Adrenal gland (tissue), 5 donors: ENCODE results near the gene ERCC2.

Experiments used
- POLR2A ChIP-seq, 2 donors: fragments of 450-650 bp; IDR thresholded peaks; one replicate each; pipeline ENCODE4 v1.6.1; 2017; ENCODE audit warnings: antibody characterized with exemption in 2 of 2, mild to moderate bottlenecking in 2 of 2, moderate library complexity in 1 of 2
- TF ChIP-seq, protein P1 (sequence below), 6 experiments: fragments of 450-650 bp in 4 of 6; fragments of 200-600 bp in 2 of 6; sonication (generic) in 1 of 6; IDR thresholded peaks; 1 replicate in 5 of 6; 2 replicates in 1 of 6; pipeline versions ENCODE4 v1.5.1 to v1.8.0; 2016 to 2021; ENCODE audit warnings: antibody characterized with exemption in 6 of 6, mild to moderate bottlenecking in 2 of 6, moderate library complexity in 1 of 6
- donor health status: DM: no; HTN: no; CAD: no.

DNA sequence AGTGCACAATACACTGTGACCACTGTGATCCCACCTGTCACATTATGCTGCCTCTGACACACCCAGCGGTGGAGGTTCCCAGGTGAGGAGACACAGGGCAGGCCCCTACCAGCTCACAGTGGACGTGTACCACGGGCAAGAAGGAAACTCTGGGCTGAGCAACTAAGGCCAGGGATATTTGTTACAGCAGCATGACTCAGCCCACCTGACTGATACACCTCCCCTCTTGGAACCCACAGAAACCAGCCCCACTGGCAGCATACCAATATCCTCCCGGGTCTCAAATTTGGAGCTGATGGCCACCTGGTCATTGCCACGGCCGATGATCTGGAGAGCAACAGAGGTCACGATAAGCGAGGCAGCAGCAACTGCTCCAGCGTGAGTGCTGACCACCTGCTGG lies 15.0 kb downstream of the ERCC2 start:
- TF ChIP-seq, protein P1, sequence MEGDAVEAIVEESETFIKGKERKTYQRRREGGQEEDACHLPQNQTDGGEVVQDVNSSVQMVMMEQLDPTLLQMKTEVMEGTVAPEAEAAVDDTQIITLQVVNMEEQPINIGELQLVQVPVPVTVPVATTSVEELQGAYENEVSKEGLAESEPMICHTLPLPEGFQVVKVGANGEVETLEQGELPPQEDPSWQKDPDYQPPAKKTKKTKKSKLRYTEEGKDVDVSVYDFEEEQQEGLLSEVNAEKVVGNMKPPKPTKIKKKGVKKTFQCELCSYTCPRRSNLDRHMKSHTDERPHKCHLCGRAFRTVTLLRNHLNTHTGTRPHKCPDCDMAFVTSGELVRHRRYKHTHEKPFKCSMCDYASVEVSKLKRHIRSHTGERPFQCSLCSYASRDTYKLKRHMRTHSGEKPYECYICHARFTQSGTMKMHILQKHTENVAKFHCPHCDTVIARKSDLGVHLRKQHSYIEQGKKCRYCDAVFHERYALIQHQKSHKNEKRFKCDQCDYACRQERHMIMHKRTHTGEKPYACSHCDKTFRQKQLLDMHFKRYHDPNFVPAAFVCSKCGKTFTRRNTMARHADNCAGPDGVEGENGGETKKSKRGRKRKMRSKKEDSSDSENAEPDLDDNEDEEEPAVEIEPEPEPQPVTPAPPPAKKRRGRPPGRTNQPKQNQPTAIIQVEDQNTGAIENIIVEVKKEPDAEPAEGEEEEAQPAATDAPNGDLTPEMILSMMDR (IDR thresholded peaks at IDR 0.05): no peak
- TF ChIP-seq POLR2A (IDR thresholded peaks at IDR 0.05): no peak
